HG02870 (cell line): ENCODE results near the gene GPS1.

ENCODE experiments used
- ATAC-seq: cut with Tn5 transposase; IDR thresholded peaks from one replicate; pipeline ENCODE4 v1.9.1; 2021; ENCODE audit warnings: mild to moderate bottlenecking, moderate library complexity; ENCODE audit not compliant: unreplicated experiment

GPS1 gene

GRCh38 chr17:82056729-82057621 is 5.3 kb downstream of the GPS1 start:
- ATAC-seq: no peak

DNA sequence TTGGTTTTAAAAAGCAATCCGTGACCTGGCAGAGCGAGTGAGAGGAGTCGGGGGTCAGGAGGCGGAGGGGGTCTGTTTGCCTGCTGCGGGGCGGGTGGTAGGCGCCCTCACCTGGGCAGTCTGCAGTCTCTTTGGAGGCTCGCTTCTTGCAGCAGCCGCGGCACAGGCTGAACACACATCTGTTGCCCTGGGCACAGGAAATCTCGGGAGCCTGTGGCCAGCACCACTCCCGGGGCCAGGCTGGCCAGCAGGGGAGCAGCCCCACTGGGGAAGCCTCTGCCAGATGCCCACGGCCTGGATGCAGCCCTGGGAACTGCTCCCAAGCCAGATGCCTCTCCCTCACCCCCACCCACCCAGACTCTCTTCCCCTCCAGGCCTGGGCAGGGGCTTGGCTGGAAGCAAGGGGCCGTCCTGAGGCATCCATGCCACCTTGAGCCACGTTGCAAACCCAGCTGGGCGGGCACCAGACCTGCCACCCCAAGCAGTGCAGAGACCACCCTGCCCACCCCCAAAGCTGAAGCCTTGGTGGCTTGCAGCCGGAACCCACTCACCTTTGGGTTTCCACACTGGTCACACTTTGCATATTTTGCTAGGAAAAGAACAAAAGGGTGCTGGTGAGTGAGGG is 6.6 kb downstream of the GPS1 start:
- no peak for ATAC-seq

- ATAC-seq: no peak
Observed at GRCh38 chr17:82058855-82059249, 7.2 kb downstream of the GPS1 start.

- ATAC-seq: no peak
Observed at GRCh38 chr17:82059272-82060000, 7.7 kb downstream of the GPS1 start.

DNA sequence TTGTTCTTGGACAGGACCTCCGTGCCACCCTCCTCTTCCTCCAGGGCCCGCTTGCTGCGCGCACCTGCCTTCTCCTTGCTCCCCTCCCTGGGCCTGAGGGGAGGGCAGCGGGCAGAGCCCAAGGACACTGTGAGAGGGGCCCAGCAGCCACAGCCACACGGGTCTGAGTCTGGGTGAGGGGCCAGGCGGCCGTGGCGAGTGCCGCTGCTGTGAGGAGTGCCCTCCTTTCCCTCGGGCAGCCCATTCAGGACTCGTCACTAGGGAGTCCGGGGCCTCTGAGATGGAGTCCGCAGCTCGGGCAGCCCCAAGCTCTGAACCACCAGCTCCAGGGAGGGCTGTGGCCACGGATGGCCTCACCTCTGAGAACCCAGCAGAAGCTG is 8.3 kb downstream of the GPS1 start:
- no peak for ATAC-seq

DNA sequence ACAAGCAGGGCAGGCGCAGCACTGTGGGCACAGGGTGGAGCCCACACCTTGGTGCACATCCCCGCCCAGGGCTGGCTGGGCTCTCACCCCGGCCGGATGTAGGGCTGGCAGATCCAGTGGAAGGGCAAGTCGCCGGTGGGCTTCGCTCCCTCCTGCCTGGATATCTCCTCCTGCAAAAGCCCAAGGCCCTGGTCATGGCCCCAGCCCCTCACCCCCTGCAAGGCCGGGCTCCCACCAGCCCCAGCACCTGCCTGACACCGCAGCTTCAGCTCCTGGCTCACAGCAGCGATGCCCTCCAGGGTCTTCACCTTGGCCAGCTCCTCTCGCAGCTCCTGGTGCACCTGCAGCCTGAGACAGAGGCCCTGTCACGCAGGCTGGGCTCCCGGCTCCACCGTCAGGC is 8.9 kb downstream of the GPS1 start:
- ATAC-seq: no peak

- no peak for ATAC-seq
Observed at GRCh38 chr17:82061047-82061925, 9.6 kb downstream of the GPS1 start.

DNA sequence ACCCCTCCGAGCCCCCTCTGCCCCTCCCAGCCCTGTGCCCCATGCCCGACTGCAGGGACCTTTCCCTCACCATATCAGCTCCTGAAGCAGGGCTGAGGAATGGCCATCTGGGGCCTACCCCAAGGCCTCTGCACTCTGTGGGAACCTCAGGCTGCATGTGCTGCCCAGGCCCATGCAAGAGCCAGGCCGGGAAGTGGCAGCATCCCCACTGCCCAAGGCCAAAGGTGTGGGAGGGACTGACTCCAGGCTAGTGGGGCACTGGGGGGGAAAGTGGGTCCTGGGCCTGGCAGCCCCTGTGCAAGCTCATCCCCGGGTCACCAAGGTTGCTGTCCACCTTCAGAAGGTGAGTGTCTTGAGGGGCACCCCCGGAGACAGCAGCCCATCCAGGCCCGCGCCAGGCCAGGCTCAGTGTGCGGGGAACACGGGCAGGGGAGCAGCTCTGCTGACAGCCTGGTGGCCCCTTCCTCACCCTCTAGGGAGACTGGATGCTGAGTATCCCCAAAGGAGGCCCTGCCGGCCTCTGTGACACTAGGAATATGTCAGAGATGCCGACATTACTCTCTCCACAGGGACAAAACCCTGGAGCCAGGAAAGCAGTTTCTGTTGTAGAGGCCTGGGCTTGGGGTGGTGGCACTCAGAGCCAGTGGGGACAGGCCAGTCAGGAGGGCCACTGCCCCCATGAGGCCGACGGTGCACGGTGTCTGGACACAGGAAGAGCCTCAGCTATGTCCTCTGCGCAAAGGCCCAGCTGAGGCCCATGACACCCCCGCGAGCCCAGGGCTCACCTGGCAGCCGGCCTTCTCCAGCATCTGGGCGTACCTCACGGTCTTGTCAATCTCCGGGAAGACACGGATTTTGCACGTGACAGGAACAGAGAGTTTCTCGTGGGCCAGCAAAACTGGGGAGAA is 10.6 kb downstream of the GPS1 start:
- no peak for ATAC-seq

- ATAC-seq: no peak
Observed at GRCh38 chr17:82062984-82063368, 11.3 kb downstream of the GPS1 start.

DNA sequence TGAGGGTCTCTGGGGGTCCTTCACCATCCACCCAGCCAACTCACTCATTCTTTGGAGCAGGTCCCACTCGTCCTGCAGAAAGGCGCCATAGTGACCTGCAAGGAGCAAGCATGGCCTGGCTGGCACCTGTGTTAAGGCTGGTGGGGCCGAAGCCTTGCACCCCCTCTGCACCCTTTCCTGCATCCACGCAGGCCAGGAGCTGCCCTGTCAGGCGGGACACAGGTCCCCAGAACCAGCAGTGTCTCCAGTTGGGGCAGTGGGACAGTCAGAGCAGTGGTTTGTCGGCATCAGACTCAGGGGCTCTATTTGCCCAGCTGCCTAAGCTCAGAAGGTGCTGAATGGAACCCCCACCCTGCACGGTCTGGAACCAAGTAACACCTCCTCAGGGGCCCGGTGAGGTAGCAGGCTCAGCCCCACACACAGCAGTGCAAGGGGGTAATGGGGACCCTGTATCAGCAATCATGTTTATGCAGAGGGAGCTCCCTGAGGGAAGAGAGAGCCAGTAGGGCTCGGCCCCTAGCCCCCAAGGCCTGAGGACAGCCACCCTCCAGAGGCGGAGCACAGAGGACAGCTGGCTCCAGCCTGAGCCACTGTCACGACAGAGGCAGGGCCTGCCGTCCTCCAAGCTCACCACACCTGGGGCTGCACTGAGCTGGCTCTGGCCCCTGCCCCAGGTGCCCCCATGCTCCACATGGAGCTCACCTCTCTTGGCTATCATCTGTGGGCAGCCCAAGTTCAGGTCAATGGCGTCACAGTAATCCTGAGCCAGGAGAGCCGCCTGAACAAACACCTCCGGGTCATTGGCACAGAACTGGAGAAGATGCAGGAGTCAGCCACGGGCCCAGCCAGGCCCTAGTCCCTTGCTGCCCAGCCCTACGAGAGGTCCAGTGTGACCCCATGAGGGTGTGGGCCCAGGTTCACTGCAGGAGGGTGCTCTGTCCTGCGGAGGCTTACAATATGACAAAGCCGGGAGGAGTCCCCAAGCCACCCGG is 12.0 kb downstream of the GPS1 start:
- no peak for ATAC-seq

- ATAC-seq: no peak
Observed at GRCh38 chr17:82064433-82065192, 12.9 kb downstream of the GPS1 start.

DNA sequence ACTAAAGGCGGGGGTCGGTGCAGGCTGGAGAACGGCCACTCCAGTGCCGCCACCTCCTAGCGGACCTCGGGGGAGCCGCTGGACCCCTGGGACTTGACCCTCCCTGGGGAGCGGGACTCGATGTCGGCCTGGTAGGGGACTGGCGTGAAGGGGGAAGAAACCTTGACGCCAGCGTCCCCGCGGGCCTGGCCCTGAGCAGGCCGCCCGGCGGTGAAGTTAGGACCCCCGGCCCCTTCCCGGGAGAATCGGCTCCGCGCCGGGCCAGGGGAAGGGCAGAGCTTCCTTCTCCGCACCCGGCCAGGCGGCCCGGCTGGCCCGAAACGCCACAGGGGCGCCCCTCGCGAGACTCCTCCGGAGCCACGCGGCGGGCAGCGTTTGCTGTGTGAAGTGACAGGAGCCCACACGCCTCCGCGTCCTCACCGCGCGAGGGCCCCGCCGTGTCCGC is 13.5 kb downstream of the GPS1 start:
- ATAC-seq: no peak

- no peak for ATAC-seq
Observed at GRCh38 chr17:82065638-82066303, 14.1 kb downstream of the GPS1 start, which contains the start of gene DUS1L. Gene DUS1L, minus strand, starts transcription at chr17:82065804. Its CDS starts 745 bp downstream, at chr17:82065059.

DNA sequence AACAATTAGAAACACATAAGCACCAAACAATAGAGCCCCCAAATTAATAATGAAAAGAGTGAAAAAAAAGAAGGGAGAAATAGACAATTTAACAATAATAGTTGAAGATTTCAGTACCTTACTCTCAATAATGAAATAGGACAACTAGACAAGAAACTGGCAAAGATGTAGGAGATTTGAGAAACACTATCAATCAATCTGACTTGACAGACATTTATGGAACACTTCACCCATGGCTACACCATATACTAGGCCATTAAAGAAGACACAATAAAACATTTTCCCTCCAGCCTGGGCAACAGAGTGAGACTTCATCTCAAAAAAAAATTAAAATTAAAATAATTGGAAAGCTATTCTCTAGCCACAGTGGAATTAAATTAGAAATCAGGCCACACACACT is 18.9 kb downstream of the GPS1 start:
- no peak for ATAC-seq

GRCh38 chr17:82072827-82073226 is 21.1 kb downstream of the GPS1 start:
- no peak for ATAC-seq

GRCh38 chr17:82073446-82073845 is 21.7 kb downstream of the GPS1 start:
- no peak for ATAC-seq
